NB4 (cell line): Measurements from ENCODE around the gene PCDHGB4.

Experiments used
- POLR2A ChIP-seq: IDR thresholded peaks from 2 replicates; pipeline ENCODE4 v1.6.1; 2011; ENCODE audit warnings: mild to moderate bottlenecking; ENCODE audit not compliant: insufficient read length; ENCODE audit errors: extremely low read depth
- TF ChIP-seq, protein P1 (sequence below): IDR thresholded peaks from one replicate; pipeline ENCODE4 v1.5.1; 2012; ENCODE audit warnings: low read depth, low read length

DNA sequence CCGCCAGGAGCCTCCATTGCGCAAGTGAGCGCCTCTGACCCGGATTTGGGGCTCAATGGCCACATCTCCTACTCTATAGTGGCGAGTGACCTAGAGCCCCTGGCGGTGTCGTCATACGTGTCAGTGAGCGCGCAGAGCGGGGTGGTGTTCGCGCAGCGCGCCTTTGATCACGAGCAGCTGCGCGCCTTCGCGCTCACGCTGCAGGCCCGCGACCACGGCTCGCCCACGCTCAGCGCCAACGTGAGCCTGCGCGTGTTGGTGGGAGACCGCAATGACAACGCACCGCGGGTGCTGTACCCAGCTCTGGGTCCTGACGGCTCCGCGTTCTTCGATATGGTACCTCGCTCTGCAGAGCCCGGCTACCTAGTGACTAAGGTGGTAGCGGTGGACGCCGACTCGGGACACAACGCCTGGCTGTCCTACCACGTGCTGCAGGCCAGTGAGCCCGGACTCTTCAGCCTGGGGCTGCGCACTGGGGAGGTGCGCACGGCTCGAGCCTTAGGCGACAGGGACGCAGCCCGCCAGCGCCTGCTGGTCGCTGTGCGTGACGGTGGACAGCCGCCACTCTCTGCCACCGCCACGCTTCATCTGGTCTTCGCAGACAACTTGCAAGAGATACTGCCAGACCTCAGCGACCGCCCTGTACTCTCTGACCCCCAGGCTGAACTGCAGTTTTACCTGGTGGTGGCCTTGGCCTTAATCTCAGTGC is 22.3 kb downstream of the PCDHGB4 start:
- TF ChIP-seq, protein P1, sequence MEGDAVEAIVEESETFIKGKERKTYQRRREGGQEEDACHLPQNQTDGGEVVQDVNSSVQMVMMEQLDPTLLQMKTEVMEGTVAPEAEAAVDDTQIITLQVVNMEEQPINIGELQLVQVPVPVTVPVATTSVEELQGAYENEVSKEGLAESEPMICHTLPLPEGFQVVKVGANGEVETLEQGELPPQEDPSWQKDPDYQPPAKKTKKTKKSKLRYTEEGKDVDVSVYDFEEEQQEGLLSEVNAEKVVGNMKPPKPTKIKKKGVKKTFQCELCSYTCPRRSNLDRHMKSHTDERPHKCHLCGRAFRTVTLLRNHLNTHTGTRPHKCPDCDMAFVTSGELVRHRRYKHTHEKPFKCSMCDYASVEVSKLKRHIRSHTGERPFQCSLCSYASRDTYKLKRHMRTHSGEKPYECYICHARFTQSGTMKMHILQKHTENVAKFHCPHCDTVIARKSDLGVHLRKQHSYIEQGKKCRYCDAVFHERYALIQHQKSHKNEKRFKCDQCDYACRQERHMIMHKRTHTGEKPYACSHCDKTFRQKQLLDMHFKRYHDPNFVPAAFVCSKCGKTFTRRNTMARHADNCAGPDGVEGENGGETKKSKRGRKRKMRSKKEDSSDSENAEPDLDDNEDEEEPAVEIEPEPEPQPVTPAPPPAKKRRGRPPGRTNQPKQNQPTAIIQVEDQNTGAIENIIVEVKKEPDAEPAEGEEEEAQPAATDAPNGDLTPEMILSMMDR: no peak
- no peak for TF ChIP-seq POLR2A
